Loucy (cell line): ENCODE data around the gene IGF2BP2.

Experiments used
- H2AFZ ChIP-seq: fragments of 200-600 bp; sonication (generic); 2 replicates; pipeline ENCODE4 v1.6.0; 2016; ENCODE audit warnings: antibody characterized with exemption, mild to moderate bottlenecking, low read length, moderate library complexity
- H3F3A ChIP-seq: fragments of 200-600 bp; 2 replicates; pipeline ENCODE4 v1.6.0; 2016; ENCODE audit warnings: antibody characterized with exemption, low read depth, mild to moderate bottlenecking
- H3K27me3 ChIP-seq: fragments of 200-600 bp; sonication (generic); 2 replicates; pipeline ENCODE4 v1.6.1; 2014; ENCODE audit warnings: low read length, mild to moderate bottlenecking; ENCODE audit not compliant: insufficient read depth, poor library complexity, severe bottlenecking
- H3K36me3 ChIP-seq: fragments of 200-600 bp; sonication (generic); 2 replicates; pipeline ENCODE4 v1.6.1; 2016; ENCODE audit warnings: low read length; ENCODE audit not compliant: insufficient read depth
- H3K4me1 ChIP-seq: fragments of 200-600 bp; sonication (generic); 2 replicates; pipeline ENCODE4 v1.5.1; 2014; ENCODE audit warnings: low read length, mild to moderate bottlenecking; ENCODE audit not compliant: insufficient read depth, poor library complexity, severe bottlenecking
- H3K4me2 ChIP-seq: fragments of 200-600 bp; sonication (generic); 2 replicates; pipeline ENCODE4 v1.6.0; 2014; ENCODE audit warnings: antibody characterized with exemption, low read length, low read depth, mild to moderate bottlenecking; ENCODE audit not compliant: poor library complexity, severe bottlenecking
- H3K4me3 ChIP-seq: fragments of 200-600 bp; sonication (generic); 2 replicates; pipeline ENCODE4 v1.5.1; 2014; ENCODE audit warnings: low read length, mild to moderate bottlenecking, mixed read lengths; ENCODE audit not compliant: poor library complexity, severe bottlenecking
- H3K79me2 ChIP-seq: fragments of 200-600 bp; sonication (generic); 2 replicates; pipeline ENCODE4 v1.6.1; 2014; ENCODE audit warnings: low read length; ENCODE audit not compliant: insufficient read depth
- H3K9ac ChIP-seq: fragments of 200-600 bp; sonication (generic); 2 replicates; pipeline ENCODE4 v1.6.0; 2014; ENCODE audit warnings: mild to moderate bottlenecking, low read depth, low read length, moderate library complexity; ENCODE audit not compliant: poor library complexity, severe bottlenecking
- H3K9me2 ChIP-seq: fragments of 200-600 bp; sonication (generic); replicated peaks from 2 replicates; pipeline ENCODE4 v1.6.1; 2016; ENCODE audit warnings: low read depth, low read length, mixed read lengths
- H3K9me3 ChIP-seq: fragments of 200-600 bp; sonication (generic); 2 replicates; pipeline ENCODE4 v1.6.1; 2014; ENCODE audit warnings: mild to moderate bottlenecking, antibody characterized with exemption, low read length, low read depth; ENCODE audit not compliant: insufficient read depth
- H4K20me1 ChIP-seq: fragments of 200-600 bp; sonication (generic); 2 replicates; pipeline ENCODE4 v1.6.0; 2014; ENCODE audit warnings: antibody characterized with exemption, low read length, mild to moderate bottlenecking; ENCODE audit not compliant: insufficient read depth, poor library complexity, severe bottlenecking
- CTCF ChIP-seq: fragments of 200-600 bp; sonication (generic); conservative IDR thresholded peaks from 2 replicates; pipeline ENCODE4 v1.5.1; 2014; ENCODE audit warnings: mild to moderate bottlenecking, antibody characterized with exemption, low read length
- EZH2phosphoT487 ChIP-seq: fragments of 200-600 bp; IDR thresholded peaks from 2 replicates; pipeline ENCODE4 v1.6.1; 2018; ENCODE audit warnings: antibody characterized with exemption, mild to moderate bottlenecking, moderate library complexity, borderline replicate concordance

The IGF2BP2 gene

DNA sequence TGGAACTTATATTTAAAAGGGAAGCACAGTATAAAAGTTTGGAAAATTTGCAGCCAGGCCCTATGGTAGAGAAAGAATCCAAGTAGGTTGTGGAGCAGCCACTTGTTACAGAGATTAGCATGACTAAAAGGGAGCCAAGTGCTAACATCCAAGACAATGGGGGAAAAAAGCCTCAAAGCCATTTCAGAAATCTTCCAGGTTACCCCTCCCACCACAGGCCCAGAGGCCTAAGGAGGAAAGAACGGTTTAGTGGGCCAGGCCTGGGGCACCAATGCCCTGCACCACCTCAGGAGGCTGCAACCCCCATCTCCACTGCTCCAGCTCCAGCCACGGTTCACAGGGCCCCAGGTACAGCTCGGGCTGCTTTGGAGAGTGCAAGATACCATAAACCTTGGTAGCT, 69.9 kb downstream of the IGF2BP2 start:
- Histone ChIP-seq H3K4me3 (no peak overlapping the region), H3K9me2 (no peaks in the 10 kb centered on the region), H3K9ac (no peak overlapping the region), H3K4me1 (no peaks in the 10 kb centered on the region), H3K36me3 (no peaks in the 10 kb centered on the region), H3K79me2 (no peaks in the 10 kb centered on the region), H4K20me1 (no peaks in the 10 kb centered on the region), H3K27me3 (no peaks in the 10 kb centered on the region), H2AFZ (no peak overlapping the region), H3K4me2 (no peak overlapping the region), H3F3A (no peaks in the 10 kb centered on the region), H3K9me3 (no peaks in the 10 kb centered on the region; the same call in 1 of the 2 replicates)
- TF ChIP-seq CTCF (no peak), EZH2phosphoT487 (no peak)

DNA sequence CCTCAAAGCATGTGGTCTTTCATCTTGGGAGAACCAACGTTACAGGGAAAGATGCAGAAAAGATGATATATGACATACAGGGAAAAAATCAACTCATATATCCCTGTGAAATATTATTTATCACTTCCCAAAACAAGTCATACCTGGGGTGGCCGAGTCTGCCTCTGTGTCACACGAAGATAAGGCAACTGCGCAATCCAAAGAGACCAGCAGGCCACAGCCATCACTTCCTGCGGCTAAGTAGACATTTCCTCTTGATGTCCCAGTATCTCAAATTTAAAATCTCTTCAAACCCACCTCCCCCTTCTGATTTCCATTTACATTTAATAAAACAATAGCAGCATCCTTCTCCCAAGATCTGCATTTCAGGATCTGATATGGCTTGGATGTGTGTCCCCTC, 71.5 kb downstream of the IGF2BP2 start:
- Histone ChIP-seq H4K20me1 (no peaks in the 10 kb centered on the region), H3K36me3 (no peaks in the 10 kb centered on the region), H3K4me2 (no peak overlapping the region), H3K9me3 (no peaks in the 10 kb centered on the region; the same call in 1 of the 2 replicates), H3F3A (no peaks in the 10 kb centered on the region), H3K79me2 (no peaks in the 10 kb centered on the region), H3K9ac (no peak overlapping the region), H2AFZ (no peak overlapping the region), H3K4me3 (no peak overlapping the region), H3K27me3 (no peaks in the 10 kb centered on the region), H3K9me2 (no peaks in the 10 kb centered on the region), H3K4me1 (no peaks in the 10 kb centered on the region)
- TF ChIP-seq CTCF = no peak
- no peak for TF ChIP-seq EZH2phosphoT487

DNA sequence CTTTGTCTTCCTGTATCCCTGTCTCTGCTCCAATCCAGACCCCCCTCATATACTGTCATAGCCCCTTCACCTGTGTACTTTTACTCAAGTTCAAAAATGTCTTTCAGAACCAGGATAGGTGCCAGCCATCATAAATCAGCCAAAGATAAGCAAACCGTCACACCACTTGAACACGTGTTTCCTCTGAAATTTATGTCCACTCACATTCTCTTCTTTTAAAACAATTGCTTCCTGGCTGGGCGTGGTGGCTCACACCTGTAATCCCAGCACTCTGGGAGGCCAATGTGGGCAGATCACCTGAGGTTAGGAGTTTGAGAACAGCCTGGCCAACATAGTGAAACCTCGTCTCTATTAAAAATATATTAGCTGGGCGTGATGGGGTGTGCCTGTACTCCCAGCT, 74.1 kb downstream of the IGF2BP2 start:
- H3K4me2 ChIP-seq = no peak overlapping the region
- no peaks in the 10 kb centered on the region for H4K20me1 ChIP-seq
- H3K4me1 ChIP-seq = peaks cover 14% of the 10 kb centered on the region
- no peaks in the 10 kb centered on the region for H3K27me3 ChIP-seq
- no peak overlapping the region for H3K4me3 ChIP-seq
- no peak for TF ChIP-seq CTCF
- H2AFZ ChIP-seq = no peak overlapping the region
- no peak overlapping the region for H3K9ac ChIP-seq
- H3K9me3 ChIP-seq = no peaks in the 10 kb centered on the region
- H3K36me3 ChIP-seq = no peaks in the 10 kb centered on the region
- H3K9me2 ChIP-seq = no peaks in the 10 kb centered on the region
- H3K79me2 ChIP-seq = no peaks in the 10 kb centered on the region
- no peaks in the 10 kb centered on the region for H3F3A ChIP-seq
